ENCODE data around the gene NRG2. TPM values are rescaled to one million over a fixed set of nuclear protein-coding genes. Genes with fewer than 3 reads are reported as not detected.

The NRG2 gene
- total RNA-seq, 1 experiment from 2014 or later, result 0.23 TPM

DNA sequence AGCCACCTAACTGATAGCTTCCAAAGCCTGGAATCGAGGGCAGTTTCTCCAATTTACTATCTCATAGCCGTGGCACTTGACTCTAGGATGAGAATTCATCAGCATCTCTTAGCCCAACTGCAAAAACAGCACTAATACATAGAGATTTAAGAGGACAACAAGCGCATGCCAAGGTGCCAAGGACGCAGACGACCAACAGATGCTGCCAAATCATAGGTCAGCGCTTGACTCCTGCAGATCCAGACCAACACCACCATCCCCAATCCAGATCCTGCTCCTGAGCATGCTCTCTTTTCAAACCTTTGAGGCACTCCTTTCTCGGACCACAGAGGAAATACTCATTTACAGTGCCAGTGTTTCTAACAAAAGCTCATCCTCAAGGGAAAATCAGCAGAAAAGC, 24.6 kb downstream of the NRG2 start:
- Mint-ChIP-seq H3K4me1 (ENCODE audit: insufficient read depth, unreplicated experiment) (no peaks in the 10 kb centered on the region), H3K9me3 (ENCODE audit: unreplicated experiment) (no peaks in the 10 kb centered on the region), H3K27ac (ENCODE audit: low read depth, unreplicated experiment) (no peak overlapping the region), H3K27me3 (ENCODE audit: insufficient read depth, unreplicated experiment) (no peaks in the 10 kb centered on the region), H3K36me3 (ENCODE audit: insufficient read depth, unreplicated experiment) (no peaks in the 10 kb centered on the region), H3K4me3 (ENCODE audit: unreplicated experiment) (no peak overlapping the region)
- DNase-seq (ENCODE audit: unreplicated experiment), result no peak
- ChIA-PET CTCF (interaction anchor here (1.5 kb wide), 1 partner anchor 50 kb away, joined by 7 read pairs; no protein-coding TSS in a partner anchor), POLR2A (interaction anchor here (0.6 to 1.1 kb wide), 4 partner anchors 11 to 246 kb away, joined by 3 to 4 read pairs (median 3); no protein-coding TSS in a partner anchor)
- intact Hi-C loops (cut with micrococcal nuclease), result no loop called here
- TF ChIP-seq, protein P1, sequence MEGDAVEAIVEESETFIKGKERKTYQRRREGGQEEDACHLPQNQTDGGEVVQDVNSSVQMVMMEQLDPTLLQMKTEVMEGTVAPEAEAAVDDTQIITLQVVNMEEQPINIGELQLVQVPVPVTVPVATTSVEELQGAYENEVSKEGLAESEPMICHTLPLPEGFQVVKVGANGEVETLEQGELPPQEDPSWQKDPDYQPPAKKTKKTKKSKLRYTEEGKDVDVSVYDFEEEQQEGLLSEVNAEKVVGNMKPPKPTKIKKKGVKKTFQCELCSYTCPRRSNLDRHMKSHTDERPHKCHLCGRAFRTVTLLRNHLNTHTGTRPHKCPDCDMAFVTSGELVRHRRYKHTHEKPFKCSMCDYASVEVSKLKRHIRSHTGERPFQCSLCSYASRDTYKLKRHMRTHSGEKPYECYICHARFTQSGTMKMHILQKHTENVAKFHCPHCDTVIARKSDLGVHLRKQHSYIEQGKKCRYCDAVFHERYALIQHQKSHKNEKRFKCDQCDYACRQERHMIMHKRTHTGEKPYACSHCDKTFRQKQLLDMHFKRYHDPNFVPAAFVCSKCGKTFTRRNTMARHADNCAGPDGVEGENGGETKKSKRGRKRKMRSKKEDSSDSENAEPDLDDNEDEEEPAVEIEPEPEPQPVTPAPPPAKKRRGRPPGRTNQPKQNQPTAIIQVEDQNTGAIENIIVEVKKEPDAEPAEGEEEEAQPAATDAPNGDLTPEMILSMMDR (IDR thresholded peaks at IDR 0.05; ENCODE audit: unreplicated experiment), result no peak
- no TSS peak for BruUV-seq (replicated peaks)

DNA sequence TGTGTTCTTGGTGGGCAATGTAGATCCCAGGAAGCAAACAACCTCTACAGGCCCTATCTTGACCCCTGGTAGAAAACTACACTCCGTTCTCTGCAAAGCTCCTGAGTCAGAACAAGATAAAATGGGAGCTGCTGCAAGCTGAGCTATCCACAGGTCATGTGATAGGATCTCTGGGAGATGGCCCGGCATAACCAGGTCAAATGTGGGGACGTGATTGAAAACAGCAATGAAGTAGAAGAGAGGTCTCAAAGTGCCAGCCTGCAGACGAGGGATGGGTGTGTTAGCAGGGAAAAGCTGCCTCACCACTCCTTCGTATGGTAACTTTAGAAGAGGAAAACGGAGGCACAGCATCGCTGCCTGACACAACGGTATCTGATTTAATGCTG, 25.0 kb downstream of the NRG2 start:
- H3K36me3 Mint-ChIP-seq (ENCODE audit: insufficient read depth, unreplicated experiment), result no peaks in the 10 kb centered on the region
- H3K4me3 Mint-ChIP-seq (ENCODE audit: unreplicated experiment), result no peak overlapping the region
- DNase-seq (ENCODE audit: unreplicated experiment), result no peak
- intact Hi-C loops (cut with micrococcal nuclease), result no loop called here
- no TSS peak for BruUV-seq (replicated peaks)
- no peaks in the 10 kb centered on the region for H3K4me1 Mint-ChIP-seq (ENCODE audit: insufficient read depth, unreplicated experiment)
- H3K27ac Mint-ChIP-seq (ENCODE audit: low read depth, unreplicated experiment), result no peak overlapping the region
- TF ChIP-seq, protein P1 (IDR thresholded peaks at IDR 0.05; ENCODE audit: unreplicated experiment), result no peak
- CTCF ChIA-PET, result interaction anchor here (1.5 kb wide), 1 partner anchor 49 kb away, joined by 7 read pairs; no protein-coding TSS in a partner anchor
- H3K9me3 Mint-ChIP-seq (ENCODE audit: unreplicated experiment), result no peaks in the 10 kb centered on the region
- POLR2A ChIA-PET, result interaction anchor here (1.0 to 1.1 kb wide), 2 partner anchors 11 to 14 kb away, joined by 3 read pairs; no protein-coding TSS in a partner anchor
- no peaks in the 10 kb centered on the region for H3K27me3 Mint-ChIP-seq (ENCODE audit: insufficient read depth, unreplicated experiment)

DNA sequence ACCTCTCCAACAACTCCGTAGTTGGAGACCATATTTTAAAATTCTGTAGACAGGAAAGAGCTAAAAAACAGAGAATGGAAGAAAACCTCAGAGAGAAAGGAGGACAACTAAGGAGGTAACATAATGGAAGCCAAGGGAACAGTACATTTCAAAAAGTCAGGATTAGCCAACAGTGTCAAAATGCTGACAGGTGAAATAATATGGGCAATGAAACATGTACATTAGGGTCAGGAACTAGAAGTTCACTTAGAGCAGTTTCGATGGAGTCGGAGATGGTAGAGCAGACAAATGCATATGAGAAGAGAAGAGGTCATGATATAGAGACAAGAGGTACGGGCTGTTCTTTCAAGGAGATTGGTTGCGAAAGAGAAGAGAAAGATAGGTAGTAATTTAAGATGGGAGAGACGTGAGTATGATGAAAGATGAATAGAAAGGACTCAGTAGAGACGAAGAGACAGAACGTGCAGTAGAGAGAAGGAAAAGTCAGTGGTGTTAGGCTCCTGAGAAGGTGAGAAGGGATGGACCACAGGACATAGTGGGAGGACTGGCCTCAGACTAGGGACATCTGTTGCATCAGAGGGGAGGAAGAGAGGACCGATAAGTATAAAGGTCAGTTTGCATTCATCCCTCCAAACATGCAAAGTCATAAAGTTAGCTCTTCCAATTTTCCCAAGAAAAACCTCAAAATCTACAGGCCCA, 25.6 kb downstream of the NRG2 start:
- Mint-ChIP-seq H3K9me3 (ENCODE audit: unreplicated experiment) (no peaks in the 10 kb centered on the region), H3K27me3 (ENCODE audit: insufficient read depth, unreplicated experiment) (no peaks in the 10 kb centered on the region), H3K36me3 (ENCODE audit: insufficient read depth, unreplicated experiment) (no peaks in the 10 kb centered on the region), H3K27ac (ENCODE audit: low read depth, unreplicated experiment) (no peak overlapping the region), H3K4me1 (ENCODE audit: insufficient read depth, unreplicated experiment) (no peaks in the 10 kb centered on the region), H3K4me3 (ENCODE audit: unreplicated experiment) (no peak overlapping the region)
- TF ChIP-seq, protein P1 (IDR thresholded peaks at IDR 0.05; ENCODE audit: unreplicated experiment), result no peak
- intact Hi-C loops (cut with micrococcal nuclease), result no loop called here
- CTCF ChIA-PET, result interaction anchor here (0.6 to 1.5 kb wide), 5 partner anchors 37 to 277 kb away, joined by 3 to 7 read pairs (median 4); no protein-coding TSS in a partner anchor
- no peak for DNase-seq (ENCODE audit: unreplicated experiment)
- BruUV-seq (replicated peaks), result no TSS peak
- POLR2A ChIA-PET, result interaction anchor here (1.0 to 1.1 kb wide), 2 partner anchors 10 to 13 kb away, joined by 3 read pairs; no protein-coding TSS in a partner anchor

DNA sequence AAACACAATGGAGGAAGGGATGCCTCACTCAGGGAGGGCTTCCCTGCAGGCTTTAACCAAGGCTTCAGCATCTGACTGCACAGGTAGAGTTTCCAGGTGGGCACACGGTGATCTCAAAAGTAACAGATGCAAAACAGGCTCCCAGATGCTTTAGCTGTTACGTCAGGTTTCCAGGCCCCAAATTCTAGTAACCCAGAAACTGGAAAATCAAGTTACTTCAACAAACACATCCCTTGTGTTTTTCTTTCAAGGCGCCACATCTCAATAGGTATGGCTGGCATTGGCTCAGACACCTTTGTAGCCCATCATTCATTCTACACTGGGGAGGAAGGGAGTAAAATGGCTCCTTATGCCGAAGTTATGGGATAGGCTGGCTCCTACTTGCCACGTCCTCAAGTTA, 27.4 kb downstream of the NRG2 start:
- intact Hi-C loops (cut with micrococcal nuclease), result no loop called here
- BruUV-seq (replicated peaks), result no TSS peak
- Mint-ChIP-seq H3K4me3 (ENCODE audit: unreplicated experiment) (no peak overlapping the region), H3K4me1 (ENCODE audit: insufficient read depth, unreplicated experiment) (no peaks in the 10 kb centered on the region), H3K27me3 (ENCODE audit: insufficient read depth, unreplicated experiment) (no peaks in the 10 kb centered on the region), H3K9me3 (ENCODE audit: unreplicated experiment) (no peaks in the 10 kb centered on the region), H3K27ac (ENCODE audit: low read depth, unreplicated experiment) (no peak overlapping the region), H3K36me3 (ENCODE audit: insufficient read depth, unreplicated experiment) (no peaks in the 10 kb centered on the region)
- TF ChIP-seq, protein P1 (IDR thresholded peaks at IDR 0.05; ENCODE audit: unreplicated experiment), result no peak
- DNase-seq (ENCODE audit: unreplicated experiment), result no peak
- ChIA-PET CTCF (interaction anchor here (1.4 kb wide), 1 partner anchor 46 kb away, joined by 6 read pairs; no protein-coding TSS in a partner anchor), POLR2A (no interaction called here)

All from MCF 10A (cell line).